IPS-18a (cell line): Measurements from ENCODE around the gene SH3RF1.
A peak's percentile ranks its signal among the peaks of the same experiment; 100 is the strongest.

Source experiments
- H3K27ac ChIP-seq: one replicate; pipeline ENCODE4 v1.5.1; 2013; ENCODE audit warnings: low read length
- H3K27me3 ChIP-seq: one replicate; pipeline ENCODE4 v1.6.1; 2013; ENCODE audit warnings: mild to moderate bottlenecking, low read length; ENCODE audit not compliant: control insufficient read depth, insufficient read depth
- H3K36me3 ChIP-seq: one replicate; pipeline ENCODE4 v1.6.1; 2013; ENCODE audit warnings: low read depth, low read length; ENCODE audit not compliant: control insufficient read depth
- H3K4me1 ChIP-seq: one replicate; pipeline ENCODE4 v1.6.1; 2013; ENCODE audit warnings: low read depth, low read length; ENCODE audit not compliant: control insufficient read depth
- H3K4me3 ChIP-seq: one replicate; pipeline ENCODE4 v1.5.1; 2013; ENCODE audit warnings: low read length
- H3K9ac ChIP-seq: one replicate; pipeline ENCODE4 v1.6.1; 2013; ENCODE audit warnings: mild to moderate bottlenecking, low read length, moderate library complexity
- H3K9me3 ChIP-seq: one replicate; pipeline ENCODE4 v1.6.1; 2013; ENCODE audit warnings: low read depth, low read length; ENCODE audit not compliant: control insufficient read depth

The SH3RF1 gene

DNA sequence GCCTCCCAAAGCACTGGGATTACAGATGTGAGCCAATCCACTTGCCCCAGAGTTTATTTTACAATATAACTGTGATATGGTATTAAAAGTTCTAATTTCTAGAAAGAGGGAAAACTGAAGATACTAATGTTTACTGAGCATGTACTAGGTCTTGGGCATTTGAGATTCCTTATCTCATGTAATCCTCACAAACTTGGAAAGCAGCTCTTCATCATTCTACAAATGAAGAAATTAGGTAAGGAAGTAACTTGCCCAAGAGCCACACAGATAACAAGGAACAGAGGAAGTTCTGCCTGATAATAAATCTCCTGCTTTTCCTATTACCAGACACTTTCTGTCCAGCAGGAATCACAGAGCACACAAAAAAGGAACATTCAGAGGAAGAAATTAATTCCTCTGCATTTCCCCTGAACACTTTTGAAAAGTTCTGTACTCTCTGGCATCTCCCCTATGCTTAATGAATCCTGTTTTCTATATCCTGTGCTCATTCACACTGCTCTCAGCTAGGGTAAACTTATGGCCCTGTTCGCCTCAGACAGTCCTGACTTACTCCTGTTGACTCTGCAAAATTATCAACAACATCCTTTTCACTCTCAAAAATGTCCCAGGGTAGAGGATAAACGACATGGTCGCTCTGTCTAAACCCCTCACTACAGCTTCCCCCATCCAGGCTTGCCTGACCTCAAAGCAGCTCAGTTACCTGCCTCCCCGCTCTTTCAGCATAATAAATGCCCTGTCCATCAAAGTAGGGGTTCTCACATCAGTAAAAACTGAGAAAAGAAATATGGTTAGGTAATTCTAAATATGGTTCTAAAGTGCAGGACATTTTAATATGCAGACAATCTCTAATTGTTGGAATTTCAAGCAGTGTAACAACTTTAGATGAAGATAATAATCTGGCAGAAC, 13.6 kb downstream of the SH3RF1 start:
- Histone ChIP-seq H3K36me3 (no peaks in the 10 kb centered on the region), H3K27ac (no peak overlapping the region), H3K9ac (no peak overlapping the region), H3K4me1 (peaks cover 24% of the 10 kb centered on the region), H3K9me3 (no peaks in the 10 kb centered on the region), H3K27me3 (no peaks in the 10 kb centered on the region), H3K4me3 (no peak overlapping the region)

GRCh38 chr4:169256101-169256612, 14.6 kb downstream of the SH3RF1 start:
- Histone ChIP-seq H3K36me3 (no peaks in the 10 kb centered on the region), H3K9ac (no peak overlapping the region), H3K4me1 (peaks cover 33% of the 10 kb centered on the region), H3K27ac (no peak overlapping the region), H3K4me3 (no peak overlapping the region), H3K27me3 (no peaks in the 10 kb centered on the region), H3K9me3 (no peaks in the 10 kb centered on the region)

DNA sequence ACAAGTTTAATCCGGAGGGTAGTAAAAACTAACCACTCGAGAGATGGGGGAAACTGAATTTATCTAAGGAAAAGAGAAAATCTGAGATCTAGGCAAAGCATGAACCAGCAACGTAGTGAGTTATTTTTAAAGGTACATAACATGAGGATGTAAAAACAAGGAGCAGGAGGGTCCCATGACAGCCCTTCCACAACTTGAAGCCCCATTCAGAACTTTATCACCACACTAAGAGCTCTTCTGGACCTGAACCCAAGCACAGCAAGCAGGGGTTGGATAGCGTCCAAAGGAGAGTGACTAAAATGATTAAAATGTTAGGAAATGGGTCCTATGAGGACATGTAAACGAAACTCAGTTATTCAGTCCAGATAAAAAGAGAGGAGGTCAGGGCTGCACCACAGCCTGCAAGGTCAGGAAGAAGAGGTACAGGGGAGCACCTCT, 16.2 kb downstream of the SH3RF1 start:
- peaks cover 38% of the 10 kb centered on the region for H3K4me1 ChIP-seq
- H3K9ac ChIP-seq: no peak overlapping the region
- no peaks in the 10 kb centered on the region for H3K9me3 ChIP-seq
- H3K27ac ChIP-seq: no peak overlapping the region
- no peak overlapping the region for H3K4me3 ChIP-seq
- H3K36me3 ChIP-seq: no peaks in the 10 kb centered on the region
- H3K27me3 ChIP-seq: no peaks in the 10 kb centered on the region

DNA sequence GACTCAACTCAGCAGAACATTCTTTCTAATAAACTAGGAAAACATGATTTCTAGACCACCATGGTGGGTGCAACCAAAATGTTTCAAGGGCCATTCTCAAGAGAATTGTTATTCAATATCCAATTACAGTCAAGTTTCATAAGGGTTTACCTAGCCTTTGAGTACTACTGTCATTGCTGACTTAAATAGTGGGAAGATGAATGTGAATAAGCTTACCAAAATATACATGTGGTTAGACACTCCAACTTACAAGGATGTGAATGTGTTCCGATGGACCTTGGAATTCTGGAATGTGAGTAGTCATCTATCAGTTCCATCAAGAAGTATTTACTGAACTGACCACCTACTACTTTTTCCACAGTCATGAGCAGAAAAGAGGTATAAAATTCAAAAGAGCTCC, 16.9 kb downstream of the SH3RF1 start:
- H3K27me3 ChIP-seq: no peaks in the 10 kb centered on the region
- H3K9me3 ChIP-seq: no peaks in the 10 kb centered on the region
- no peaks in the 10 kb centered on the region for H3K36me3 ChIP-seq
- H3K4me3 ChIP-seq: no peak overlapping the region
- peaks cover 38% of the 10 kb centered on the region for H3K4me1 ChIP-seq
- H3K27ac ChIP-seq: no peak overlapping the region
- H3K9ac ChIP-seq: no peak overlapping the region

DNA sequence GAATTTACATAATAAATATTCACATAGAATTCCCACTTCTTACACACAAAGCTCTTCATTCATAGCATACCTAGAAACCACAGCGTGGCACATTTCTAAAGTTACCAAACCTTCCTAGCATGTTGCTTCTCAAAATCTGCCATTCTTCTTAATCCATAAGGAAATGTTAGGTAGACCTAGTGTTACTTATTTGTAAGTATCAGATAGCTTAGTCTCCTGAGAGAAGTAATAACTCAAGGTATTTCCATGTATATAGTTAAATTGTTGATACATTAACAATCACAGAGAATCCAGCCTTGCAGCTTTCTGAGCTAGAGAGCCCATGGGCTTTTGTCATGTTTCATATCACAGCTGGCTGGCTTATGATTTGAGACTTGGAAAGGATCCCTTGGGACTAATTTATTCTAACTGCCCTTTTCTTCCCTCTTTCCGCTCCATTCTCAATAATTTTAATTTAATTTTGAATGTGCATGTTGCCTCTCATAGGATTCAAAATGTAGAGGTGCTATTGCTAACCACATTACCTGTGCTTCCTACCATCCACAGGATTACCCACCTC, 17.6 kb downstream of the SH3RF1 start:
- Histone ChIP-seq H3K27me3 (no peaks in the 10 kb centered on the region), H3K9ac (no peak overlapping the region), H3K27ac (no peak overlapping the region), H3K4me1 (peaks cover 38% of the 10 kb centered on the region), H3K36me3 (no peaks in the 10 kb centered on the region), H3K9me3 (no peaks in the 10 kb centered on the region), H3K4me3 (no peak overlapping the region)

DNA sequence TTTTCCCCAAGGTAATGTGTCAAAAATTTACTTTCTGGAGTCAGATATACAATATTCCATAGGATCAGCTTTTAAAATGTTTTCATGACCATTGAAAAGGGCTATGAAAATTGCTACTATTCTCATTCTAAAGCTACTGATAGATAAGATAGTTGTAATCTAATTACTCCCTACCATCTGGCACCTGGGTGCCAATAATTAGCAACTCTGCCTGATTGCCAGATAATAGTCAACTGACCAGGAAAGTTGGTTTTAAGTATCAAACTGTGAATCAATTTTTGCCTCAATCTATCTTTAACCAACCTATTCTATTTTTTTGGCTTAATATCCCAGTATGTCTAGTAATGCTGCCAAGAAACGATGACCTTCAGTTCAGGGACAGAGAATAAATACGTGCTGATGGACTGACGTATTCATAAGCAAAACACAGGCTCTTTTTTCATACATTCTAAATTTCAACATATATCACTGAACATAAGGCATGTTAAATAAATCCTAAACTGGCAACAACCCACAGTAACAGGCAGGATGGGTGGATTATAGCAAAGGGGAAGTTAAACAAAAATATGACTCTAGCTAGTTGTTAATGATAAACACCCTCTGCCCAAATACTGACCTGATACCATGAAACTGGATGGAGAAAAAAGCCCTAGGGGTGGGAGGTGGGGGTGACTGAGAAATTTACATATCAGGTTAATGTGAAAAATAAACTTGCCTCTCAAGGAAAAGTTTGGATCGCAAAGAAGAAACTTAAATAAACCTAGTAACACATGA, 18.2 kb downstream of the SH3RF1 start:
- Histone ChIP-seq H3K27ac (peak overlapping the region; percentile 62), H3K9ac (peak overlapping the region; percentile 61), H3K36me3 (no peaks in the 10 kb centered on the region), H3K27me3 (no peaks in the 10 kb centered on the region), H3K9me3 (no peaks in the 10 kb centered on the region), H3K4me1 (peaks cover 36% of the 10 kb centered on the region), H3K4me3 (no peak overlapping the region)

DNA sequence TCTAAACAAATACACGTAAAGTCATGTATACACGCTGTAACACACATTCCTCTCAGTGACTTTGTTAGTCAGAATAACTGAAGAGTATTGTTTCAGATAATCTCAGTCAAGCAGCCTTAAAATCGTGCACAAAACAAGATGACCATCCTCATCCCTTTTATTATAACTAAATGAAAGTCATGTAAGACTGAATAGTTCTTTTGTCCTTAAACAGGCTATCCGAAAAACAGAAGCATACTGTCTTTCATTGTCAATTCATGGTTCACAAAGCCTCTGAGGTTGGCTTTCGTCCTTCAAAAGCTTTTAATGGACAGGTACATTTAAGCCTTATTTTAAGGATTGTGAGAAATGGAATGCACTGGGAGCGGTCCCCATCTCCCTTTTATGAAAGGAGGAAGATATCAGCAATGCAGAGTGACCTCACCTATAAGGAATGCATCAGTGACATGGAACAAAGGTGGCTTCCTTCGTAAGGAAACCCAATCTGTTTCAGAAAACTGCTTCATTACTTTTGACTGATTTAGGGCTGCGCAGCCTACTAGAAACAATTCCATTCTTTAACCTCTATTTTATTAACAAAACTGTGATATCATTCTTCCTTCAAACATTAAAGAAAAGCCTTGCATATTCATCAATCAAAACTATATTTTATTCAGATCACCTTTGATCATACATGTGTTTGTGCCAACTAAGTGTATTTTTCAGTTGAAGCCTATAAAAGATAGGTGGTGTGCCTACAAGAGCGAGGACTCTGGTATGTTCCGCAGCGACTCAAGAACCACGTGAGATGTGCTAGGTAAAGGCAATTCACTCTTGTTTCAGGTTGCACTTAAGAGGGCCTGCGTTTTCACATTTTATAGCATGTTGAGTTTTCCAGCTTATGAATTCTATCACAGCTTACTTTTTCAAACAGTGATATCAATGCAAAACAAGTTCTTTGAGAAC, 19.2 kb downstream of the SH3RF1 start:
- peak overlapping the region; percentile 61 for H3K9ac ChIP-seq
- no peaks in the 10 kb centered on the region for H3K9me3 ChIP-seq
- peak overlapping the region; percentile 16 for H3K4me3 ChIP-seq
- no peaks in the 10 kb centered on the region for H3K36me3 ChIP-seq
- H3K27ac ChIP-seq: peak overlapping the region; percentile 62
- no peaks in the 10 kb centered on the region for H3K27me3 ChIP-seq
- H3K4me1 ChIP-seq: peaks cover 29% of the 10 kb centered on the region

GRCh38 chr4:169250796-169251195, 20.0 kb downstream of the SH3RF1 start:
- H3K9me3 ChIP-seq: no peaks in the 10 kb centered on the region
- H3K27me3 ChIP-seq: no peaks in the 10 kb centered on the region
- H3K4me3 ChIP-seq: no peak overlapping the region
- peaks cover 29% of the 10 kb centered on the region for H3K4me1 ChIP-seq
- H3K9ac ChIP-seq: no peak overlapping the region
- H3K27ac ChIP-seq: no peak overlapping the region
- no peaks in the 10 kb centered on the region for H3K36me3 ChIP-seq

GRCh38 chr4:169249999-169250398, 20.8 kb downstream of the SH3RF1 start:
- no peaks in the 10 kb centered on the region for H3K27me3 ChIP-seq
- H3K27ac ChIP-seq: no peak overlapping the region
- no peak overlapping the region for H3K9ac ChIP-seq
- no peaks in the 10 kb centered on the region for H3K9me3 ChIP-seq
- no peaks in the 10 kb centered on the region for H3K36me3 ChIP-seq
- H3K4me1 ChIP-seq: peaks cover 30% of the 10 kb centered on the region
- no peak overlapping the region for H3K4me3 ChIP-seq

DNA sequence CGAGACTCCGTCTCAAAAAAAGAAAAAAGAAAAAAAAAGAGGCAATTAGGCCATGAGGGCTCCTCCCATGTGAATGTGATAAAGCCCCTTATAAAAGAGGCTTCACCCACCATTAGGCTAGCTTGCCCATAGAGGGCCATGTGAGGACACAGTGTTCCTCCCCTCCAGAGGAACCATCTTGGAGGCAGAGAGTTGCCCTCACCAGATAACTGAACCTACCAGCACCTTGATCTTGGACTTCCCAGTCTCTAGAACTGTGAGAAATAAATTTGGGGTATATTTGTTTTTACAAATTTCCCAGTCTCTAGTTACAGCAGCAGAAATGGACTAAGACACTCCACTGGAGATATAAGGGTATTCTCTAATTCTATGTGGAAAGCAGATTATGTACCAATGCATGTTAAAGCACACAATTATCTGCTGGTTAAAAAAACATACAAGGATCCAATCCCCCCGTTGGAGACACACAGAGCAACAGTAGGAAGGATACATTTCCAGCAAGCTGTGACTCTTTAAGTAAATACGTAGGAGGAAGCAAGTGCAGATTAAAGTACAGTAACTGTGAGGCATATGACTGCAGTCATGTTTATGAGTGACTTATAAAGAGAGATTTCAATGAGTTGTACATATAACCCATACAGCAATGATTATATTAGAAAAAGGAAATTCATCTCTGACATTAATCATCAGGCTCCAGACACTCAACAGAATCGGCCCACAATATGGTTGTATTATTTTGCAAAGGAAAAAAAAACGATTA, 21.4 kb downstream of the SH3RF1 start:
- Histone ChIP-seq H3K9me3 (no peaks in the 10 kb centered on the region), H3K9ac (no peak overlapping the region), H3K4me3 (no peak overlapping the region), H3K36me3 (no peaks in the 10 kb centered on the region), H3K27ac (no peak overlapping the region), H3K4me1 (peaks cover 36% of the 10 kb centered on the region), H3K27me3 (no peaks in the 10 kb centered on the region)
